ENCODE results near the gene CSPG5. TPM values are rescaled to one million over a fixed set of nuclear protein-coding genes. Genes with fewer than 3 reads are reported as not detected.

CSPG5 gene
- total RNA-seq, 1 donor from 2014 or later: 1.2 TPM

DNA sequence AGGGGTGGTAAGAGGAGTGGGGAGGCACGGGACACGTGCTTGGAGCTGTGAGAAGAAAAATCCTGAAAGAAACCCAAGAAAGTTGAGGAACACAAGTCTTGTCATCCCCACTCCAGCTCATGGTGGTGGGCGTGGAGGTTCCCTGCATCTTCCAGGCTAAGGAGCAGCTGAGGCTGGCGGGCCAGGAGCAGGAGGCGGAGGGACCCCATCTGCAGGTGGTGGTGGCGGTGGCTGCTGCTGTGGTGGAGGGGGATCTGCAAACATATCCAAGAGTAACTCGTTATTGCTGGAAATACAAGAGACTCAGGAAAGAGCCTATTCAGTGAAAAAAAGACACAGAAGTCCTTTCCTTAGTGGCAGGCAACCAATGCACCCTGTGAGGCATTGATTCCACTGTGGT lies 9.4 kb upstream of the CSPG5 start:
- no peak for DNase-seq

DNA sequence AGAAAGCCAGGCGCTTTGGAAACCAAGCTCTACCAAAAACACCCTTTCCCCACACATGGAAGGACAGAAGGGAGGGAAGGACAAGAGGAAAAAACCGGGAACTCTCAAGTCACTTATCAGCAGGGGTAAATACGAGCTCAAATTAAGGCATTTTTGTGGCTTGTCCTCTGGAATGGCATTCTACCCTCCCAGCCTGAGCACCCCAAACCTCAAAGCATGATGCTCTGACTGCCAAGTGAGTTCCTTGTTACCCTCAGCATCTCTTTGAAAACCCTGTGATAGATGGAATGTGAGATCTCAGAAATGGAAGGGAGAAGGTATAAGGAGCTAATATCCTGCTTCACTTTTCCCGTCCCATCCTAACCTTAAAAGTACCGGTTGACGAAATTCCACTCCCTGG lies 8.1 kb upstream of the CSPG5 start:
- no peak for DNase-seq

DNA sequence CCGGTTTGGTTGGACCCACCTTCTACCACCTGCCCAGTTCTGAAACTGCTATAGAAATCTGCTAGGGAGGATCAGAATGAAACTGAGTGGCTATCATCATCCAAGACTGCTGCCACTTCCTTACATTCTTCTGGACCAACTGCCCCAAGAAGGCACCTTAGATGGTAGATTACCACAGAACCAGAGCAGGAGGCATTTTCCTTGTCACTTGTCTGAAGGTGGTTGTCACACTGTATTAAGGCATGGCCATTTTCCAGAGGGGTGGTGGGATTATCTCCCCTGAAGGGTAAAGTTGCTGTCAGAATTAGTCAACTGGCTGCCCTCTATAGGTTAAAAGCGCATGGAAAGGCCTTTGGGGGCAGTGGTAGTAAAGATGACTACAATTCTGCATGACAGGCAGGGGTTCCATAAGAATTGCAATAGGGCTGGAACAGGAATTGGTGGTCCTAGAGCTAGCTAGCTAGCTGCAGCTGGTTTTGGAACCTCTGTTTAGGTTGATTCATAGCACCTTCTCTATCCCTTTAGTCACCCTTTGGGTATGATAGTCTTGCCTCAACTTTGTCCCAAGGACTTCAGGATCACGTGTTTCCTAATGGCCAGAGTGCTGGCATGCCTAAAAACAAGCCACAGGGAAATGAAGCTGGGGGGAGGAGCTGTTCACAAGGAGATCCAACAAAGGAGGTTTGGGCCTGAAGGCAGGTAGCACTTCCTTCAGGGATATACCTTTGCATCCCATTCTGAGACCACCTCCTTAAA lies 4.8 kb upstream of the CSPG5 start:
- DNase-seq: no peak

DNA sequence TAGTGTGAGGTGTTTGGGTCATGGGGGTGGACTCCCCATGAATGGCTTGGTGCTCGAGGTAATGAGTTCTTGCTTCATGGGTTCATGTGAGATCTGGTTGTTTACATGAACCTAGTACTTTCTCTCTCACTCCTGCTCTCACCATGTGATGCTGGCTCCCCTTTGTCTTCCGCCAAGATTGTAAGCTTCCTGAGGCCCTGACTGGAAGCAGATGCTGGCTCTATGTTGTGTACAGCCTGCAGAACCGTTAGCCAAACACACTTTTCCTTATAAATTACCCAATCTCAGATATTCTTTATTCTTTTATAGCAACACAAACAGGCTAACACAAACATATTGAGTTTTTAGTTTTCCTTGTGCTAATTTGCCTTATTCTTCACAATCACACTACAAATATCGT lies 3.2 kb upstream of the CSPG5 start:
- no peak for DNase-seq

DNA sequence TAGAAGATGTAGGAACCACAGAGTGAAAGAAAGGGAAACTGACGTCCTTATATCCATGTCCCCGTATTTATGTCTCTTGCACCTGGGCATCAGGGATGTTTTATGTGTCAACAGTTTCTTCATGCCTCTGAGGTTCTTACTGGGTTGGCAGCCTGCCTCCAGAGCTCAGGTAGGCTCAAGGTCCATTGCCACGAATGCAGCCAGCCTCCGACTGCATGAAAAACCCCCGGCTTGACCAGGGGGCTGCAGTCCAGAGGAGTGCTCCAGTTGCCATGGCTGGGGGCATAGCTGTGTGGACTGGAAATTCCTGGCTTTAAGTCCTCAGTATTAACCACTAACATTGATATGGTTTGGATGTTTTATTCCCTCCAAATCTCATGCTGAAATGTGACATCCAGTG lies 2.8 kb upstream of the CSPG5 start:
- DNase-seq: no peak

DNA sequence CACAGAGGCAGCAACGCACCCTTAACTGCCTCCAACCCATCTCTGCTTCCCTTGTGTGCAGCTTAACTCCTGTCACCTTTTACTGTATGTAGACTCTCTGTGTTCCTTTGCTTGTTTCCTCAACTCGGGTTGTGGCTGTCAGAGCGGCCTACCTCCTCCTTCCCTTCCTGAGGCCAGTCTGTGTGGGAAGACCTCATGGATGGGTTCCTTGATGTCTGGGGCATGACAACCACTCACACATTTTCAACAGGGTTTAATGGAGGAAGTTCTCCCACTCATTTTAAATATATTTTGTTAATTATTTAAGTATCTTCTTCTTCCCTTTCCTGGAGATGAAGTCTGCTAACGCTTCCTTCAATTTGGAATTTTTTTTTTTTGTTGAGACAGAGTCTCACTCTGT lies 1.8 kb upstream of the CSPG5 start:
- no peak for DNase-seq

DNA sequence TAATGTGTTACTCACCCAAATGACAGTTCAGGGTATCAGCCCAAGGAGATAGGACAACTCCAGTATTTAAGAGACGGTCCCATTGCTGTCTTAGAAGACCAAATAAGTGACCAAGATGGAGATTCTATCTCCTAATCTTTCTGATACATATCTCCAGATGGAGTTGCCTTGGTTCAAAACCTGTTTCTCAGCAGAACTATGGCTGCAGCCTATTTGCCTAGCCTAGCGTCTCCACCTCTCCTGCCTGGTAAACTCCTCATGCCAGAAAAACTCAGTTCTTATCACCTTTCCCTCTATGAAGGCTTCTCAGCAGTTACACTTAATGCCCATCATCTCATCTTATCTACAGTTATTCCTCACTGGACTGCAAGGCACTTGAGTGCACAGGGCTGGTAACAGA lies 1.2 kb upstream of the CSPG5 start:
- no peak for DNase-seq

DNA sequence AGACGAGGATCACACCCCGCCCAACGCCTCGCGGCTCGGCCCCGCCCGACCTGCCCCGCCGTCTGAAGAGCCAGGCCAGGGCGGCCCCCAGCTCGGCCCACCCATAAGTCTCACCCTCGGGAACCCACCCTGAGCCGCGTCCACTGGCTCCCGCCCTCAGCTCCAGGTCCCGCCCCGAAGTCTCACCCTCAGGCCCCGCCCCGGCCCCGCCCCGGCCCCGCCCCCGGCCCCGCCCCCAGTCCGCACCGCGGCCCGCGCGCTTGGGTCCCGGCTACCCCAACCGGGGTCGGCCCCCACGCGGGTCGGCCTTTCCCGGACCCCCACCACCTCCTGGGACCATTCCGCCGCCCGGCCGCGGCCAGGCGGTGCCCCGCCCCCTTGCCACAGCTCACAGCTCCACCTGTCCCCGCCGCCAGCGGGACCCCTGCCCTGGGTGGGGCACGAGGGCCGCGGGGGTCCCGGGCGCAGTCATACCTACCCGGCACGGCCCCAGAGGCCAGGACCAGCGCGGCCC lies 489 bp downstream of the CSPG5 start:
- DNase-seq: no peak

DNA sequence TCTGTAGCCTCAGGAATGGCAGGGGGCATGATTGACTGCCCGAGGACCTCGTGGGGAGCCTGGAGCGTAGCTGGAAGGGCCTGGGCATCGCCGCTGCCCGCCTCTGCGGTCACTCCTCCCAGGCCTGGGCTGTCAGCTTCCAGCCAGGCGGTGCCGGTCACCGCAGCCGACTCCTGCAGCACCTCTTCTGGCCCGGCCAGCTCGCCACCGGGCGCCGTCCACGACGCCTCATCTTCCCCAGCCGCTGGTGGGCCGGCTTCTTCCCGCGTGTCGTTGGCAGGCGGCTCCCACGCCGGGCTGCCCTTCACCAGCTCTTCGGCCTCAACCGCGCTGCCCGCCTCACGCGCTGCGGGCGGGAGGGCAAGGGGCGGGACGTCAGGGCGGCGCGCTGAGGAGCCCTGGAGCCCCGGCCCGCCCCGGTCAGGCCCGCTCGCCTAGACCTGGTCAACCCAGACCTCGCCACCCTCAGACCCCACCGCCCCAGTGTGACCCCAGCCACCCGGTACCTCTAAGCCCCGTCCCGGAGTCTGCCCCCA lies 1.0 kb downstream of the CSPG5 start:
- DNase-seq: no peak

DNA sequence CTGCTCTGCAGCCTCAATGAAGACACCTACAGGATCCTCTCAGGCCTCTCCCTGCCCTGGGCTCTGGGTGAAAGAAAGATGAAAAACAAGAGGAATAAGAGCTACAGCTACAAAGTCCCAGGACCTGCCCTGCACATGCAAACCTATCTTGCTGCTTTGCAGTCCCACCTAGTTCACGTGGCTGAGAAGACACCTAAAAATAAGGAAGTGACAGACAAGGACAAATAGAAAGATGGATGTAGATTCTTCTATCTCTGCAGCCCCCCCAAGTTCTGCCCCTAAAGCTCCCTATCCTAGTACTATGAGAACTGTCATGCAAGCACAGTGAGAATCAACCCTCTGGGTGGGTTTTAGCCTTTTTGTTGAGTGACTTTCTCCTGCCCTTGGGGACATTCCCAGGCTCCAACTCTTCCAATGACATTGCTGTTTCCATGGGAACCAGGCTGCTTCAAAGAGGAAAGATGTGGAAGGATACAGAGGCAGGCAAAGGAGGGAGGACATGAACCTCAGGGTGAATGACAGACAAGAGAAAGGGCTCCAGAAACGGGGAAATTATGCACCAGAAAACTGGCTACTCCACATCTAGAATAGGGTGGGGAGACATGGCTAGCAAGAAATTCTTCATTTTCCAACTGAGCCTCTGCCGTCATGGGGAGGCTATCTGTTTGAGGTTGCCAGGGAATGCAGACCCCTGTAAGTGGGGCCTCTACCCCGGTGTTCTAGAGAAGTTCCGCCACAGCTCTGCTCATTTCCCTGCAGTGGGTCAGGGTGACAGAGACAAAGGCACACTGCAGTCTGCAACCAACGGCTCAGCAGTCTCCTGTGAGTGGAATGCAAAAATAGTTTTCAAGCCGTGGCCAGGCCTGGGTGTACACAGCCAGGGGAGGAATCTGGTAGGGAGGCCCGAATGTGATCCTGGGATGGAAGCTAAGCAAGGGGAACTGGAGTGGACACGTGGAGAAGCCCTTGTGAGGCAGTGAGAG lies 5.2 kb downstream of the CSPG5 start:
- no peak for DNase-seq

DNA sequence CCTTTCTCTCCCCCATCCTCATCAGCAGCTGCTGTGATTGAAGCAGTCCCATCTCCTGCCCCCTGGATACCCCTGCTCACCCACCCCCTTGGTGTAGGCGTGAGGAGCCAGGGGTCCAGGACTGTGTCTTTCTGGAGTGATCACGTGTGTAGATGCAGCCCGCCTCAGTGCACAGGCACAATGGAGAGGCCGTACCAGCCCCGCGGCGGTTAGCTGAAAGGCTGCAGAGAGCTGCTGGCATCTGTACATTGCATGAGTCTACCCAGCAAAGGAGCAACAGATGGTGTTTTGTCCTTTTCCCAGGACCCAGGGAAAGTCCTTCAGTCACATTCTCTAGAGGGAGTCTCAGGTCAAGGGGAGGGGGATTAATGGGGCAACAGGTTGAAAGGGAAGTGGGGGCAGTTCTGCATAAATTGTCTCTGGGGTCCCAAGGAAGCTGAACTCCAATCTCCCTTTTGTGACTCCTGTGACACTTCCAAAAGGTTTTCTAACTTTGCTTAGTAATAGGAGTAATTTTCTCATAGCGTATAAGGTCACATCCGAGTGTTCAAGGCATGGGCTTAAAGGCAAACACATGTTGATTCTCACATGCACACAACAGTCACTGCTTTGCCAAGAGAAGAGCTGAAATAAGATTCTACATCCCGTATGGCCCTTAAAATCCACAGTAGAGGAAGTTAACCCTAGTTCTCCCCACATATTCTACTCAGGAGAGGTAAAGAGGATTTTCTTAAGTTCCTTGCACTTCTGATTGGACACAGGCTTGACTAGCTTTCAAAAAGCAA lies 7.1 kb downstream of the CSPG5 start:
- peak; percentile 71 for DNase-seq

DNA sequence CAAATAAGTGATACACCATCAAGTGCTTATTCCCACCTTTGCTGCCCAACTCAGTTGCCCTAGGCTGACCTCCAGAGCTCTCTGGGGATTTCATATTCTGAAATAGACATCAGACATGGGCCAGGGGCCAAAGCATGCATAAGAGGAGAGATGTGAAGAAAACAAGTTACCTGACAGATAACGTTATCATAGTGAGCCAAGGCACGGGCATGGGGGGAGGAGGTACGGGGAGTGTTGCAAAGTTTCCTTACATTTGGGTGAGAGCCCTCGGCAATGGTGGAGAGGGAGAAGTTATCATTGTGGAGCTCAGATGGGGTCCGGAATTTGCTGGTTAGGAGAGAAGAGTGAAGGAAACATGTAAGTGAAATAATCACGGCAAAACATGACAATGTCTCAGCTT lies 9.8 kb downstream of the CSPG5 start:
- DNase-seq: no peak

DNA sequence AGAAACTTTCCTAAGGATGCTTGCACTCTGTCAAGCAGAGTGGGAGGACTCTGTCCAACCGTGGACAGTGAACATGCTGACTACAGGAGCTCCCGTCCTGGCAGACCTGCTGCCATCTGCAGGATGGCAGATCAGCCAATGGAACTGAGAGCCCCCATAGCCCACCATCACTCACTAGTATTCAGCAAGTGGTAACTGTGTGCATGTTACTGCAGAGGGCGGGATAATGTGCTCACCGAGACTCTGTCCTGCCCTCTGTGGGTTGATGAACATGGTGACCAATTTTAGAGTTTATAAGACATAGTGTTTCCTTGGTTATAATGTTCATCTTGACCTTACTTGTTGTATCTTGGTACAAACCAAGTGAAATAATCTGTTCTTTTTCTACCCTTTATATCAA lies 11.5 kb downstream of the CSPG5 start:
- DNase-seq: no peak

DNA sequence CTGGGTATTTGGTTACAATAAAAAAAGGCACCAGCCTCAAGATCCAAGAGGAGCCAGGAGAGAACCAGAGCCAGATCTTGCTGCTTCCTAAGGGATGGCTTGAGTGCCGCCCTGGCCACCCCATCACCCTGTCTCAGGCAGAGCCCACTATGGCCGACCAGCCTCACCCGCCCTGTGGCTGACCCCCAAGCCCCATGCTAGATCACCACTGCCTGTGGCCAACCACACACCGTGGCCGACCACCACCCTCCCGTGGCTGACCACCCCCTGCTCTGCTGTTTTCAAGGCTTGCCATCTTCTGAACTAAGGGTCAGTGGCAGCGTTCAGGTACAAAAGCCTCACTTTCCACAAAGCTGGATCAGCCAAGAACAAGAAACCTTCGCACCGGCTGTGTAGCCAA lies 12.0 kb downstream of the CSPG5 start:
- DNase-seq: no peak

DNA sequence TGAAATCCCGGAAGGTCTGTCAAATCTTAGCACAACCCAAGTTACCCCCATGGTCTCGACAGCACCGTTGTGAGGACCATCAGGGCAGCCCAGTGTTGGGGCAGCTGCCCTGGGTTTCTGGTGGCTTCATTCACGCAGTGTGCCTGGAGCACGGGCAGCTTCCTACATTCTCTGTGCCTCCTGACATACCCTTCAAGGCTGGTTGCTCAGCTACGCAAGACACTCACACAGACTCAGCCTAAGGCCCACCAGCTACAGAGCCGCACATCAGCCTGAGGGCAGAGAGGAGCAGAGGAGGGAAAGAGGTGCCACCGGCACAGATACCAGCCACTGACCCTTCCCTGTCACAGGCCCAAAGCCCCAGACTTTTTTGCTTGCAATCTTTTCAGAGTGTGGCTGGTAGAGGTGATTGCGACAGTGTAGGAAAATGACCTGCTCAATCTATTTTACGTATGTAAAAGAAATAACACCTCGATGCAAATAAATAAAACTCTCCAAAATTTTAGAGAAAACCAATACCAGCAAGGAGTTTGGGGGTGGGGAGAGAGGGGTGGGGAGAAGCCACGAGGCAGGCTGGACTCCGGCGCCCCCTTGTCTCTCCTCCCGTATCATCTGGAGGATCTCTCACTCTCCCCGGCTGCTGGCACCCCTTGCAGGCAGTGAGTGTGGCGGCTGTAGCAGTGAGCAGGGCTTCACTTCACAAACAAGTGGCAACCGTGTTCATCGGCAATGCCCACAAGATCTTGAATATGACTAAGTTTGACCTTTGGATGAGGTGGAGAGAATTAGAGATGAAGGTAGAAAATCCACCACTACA lies 12.7 kb downstream of the CSPG5 start:
- no peak for DNase-seq

DNA sequence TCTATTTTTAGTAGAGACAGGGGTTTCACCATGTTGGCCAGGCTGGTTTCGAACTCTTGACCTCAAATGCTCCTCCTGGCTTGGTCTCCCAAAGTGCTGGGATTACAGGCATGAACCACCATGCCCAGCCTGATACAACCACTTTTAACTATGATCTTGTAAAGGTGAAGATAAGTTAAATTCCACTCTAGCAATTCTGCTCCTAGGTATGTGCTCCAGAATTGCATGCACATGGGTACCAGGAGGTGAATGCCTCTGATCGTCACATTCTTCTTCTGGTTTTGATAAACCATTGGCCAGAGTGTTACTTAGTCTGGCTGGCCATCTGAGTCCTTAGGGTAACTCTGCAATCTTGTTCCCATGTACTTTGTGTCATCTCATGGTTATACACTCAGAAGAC lies 22.3 kb downstream of the CSPG5 start:
- no peak for DNase-seq

DNA sequence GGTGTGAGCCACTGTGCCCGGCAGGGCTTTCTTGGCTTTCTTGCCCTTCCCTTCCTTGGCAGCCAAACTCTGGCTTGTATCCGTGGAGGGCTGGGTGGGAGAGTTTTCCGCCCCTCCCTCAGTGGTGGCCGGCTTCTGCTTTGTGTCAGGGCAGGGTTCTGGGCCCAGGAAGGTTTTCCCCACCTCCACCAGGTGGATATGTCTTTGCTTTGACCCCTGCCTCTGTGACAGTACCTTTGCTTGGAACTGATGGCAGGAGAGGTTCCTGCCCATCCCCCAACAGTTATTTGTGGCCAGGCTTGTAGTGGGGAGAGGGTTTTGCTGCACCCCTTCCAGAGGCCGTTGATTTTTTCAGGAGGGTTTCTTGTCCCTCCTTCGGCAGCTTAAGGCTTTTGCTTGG lies 24.3 kb downstream of the CSPG5 start:
- no peak for DNase-seq

DNA sequence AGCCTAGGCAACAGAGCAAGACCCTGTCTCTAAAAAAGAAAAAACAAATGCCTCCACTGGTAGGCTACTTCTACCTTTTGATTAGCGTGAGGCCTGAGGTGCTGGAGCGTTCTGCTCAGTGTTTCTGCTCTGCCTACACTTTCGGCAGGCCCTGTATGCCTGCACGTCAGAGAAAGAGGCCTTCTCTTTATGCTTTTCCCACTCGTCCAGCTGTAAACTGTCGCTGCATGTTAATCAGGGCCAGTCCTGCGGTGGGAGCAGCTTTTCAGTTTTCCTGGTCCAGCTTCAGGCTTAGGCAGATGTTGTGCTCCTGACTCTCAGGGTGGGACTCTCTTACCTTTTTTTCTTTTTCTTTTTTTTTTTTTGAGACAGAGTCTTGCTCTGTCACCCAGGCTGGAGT lies 25.3 kb downstream of the CSPG5 start:
- no peak for DNase-seq

DNA sequence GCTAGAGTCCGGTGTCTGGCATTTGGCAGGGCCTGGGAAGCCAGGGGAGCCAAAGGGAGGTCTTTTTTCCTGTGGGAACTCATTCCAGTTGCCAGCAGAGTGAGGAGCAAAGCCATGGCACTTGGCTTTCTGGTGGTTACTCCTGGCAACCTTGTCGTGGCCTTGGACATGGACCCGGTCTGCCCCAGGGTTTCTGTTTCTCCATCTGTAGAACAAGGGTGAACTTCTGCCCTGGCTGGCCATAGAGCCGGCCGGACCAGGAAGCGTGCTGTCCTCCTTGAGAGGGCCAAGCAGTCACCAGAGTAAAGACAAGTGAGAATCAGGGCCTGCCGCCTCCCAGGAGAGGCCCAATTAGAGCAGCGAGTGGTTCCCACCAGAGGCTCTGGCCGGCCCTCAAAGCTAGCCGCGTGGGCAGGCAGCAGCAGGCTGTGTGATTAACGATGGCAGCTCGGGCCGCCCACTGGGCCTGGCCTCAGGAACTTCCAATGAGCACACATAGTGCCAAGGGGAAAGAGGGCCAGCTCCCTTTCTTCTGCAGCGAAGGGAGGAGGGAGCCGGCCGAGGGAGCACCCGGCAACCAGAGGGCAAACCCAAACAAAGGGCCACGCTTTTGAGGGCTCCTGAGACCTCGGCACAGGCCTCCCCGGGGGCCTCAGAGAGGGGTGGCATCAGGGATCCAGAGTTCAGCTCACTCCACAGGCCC lies 36.0 kb downstream of the CSPG5 start:
- no peak for DNase-seq

DNA sequence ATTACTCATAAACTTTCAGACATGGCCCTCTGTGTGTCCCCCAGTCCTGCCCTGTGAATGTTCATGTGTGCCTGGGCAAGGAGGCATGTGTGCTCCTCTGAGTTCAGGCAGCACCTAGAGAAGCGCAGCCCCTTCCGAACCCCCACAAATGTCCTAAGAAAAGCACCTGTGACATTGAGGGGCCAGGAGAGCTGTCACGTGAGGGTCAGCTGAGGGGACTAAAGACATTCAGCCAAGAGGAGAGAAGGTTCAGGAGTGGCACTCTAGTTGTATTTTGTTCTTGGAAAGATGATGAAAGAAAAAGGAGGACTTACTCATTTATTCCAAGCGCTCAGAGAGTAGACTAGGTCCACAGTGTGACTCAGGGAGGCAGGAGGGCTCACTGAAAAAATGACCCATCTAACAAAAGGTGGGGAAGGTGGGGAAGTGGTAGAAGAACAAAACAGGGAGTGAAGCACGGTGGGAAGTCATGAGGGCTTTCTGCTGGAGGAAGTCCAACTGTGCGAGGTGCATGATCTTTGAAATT lies 37.0 kb downstream of the CSPG5 start:
- DNase-seq: no peak
